ENCODE results near the gene NBAS.

Gene NBAS

DNA sequence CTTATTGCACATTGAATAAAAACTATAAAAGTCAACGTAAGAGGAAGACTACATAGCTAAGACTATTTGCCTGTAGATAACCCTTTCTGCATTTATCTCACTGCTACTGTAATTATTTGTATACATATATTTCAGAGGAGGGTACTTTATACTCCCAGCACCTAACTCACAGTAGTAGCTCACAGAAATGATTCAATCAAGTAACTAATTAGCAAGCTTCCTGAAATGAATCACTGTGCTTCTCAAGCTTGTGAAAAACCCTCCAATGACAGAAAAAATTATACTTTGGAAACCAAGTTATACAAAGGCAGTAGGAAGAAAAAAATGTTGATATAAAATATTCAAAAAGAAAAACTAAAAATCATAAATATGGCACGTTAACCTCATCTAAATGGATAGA is 124.9 kb downstream of the NBAS start:
- DNase-seq (ENCODE audit: low read depth): no peak
- H3K4me3 ChIP-seq (ENCODE audit: low read depth, low read length): no peak overlapping the region
- in situ Hi-C loops (cut with HindIII; ENCODE audit: low sequenced_read_pairs): no loop called here
- TF ChIP-seq, protein P1, sequence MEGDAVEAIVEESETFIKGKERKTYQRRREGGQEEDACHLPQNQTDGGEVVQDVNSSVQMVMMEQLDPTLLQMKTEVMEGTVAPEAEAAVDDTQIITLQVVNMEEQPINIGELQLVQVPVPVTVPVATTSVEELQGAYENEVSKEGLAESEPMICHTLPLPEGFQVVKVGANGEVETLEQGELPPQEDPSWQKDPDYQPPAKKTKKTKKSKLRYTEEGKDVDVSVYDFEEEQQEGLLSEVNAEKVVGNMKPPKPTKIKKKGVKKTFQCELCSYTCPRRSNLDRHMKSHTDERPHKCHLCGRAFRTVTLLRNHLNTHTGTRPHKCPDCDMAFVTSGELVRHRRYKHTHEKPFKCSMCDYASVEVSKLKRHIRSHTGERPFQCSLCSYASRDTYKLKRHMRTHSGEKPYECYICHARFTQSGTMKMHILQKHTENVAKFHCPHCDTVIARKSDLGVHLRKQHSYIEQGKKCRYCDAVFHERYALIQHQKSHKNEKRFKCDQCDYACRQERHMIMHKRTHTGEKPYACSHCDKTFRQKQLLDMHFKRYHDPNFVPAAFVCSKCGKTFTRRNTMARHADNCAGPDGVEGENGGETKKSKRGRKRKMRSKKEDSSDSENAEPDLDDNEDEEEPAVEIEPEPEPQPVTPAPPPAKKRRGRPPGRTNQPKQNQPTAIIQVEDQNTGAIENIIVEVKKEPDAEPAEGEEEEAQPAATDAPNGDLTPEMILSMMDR (IDR thresholded peaks at IDR 0.05; ENCODE audit: low read depth, low read length, missing control alignments): no peak

DNA sequence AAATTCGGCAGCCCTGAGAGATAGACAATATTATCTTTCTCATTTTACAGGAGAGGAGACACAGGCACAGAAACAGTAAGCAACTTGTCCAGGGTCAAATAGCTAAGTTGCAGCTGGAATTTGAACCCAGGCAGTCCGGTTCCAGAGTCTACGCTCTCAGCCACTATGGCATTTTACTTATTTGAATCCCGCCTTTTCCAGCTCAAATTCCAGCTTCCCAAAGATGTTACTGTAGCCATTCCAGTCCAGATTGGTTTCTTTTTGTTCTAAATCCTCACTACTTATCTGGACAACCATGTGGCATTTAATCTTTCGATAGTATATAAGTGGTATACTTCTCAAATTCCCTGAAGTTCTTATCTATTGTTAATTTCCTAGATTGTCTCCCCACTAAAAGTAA is 125.7 kb downstream of the NBAS start:
- TF ChIP-seq, protein P1 (IDR thresholded peaks at IDR 0.05; ENCODE audit: low read depth, low read length, missing control alignments): no peak
- H3K4me3 ChIP-seq (ENCODE audit: low read depth, low read length): no peak overlapping the region
- in situ Hi-C loops (cut with HindIII; ENCODE audit: low sequenced_read_pairs): no loop called here
- DNase-seq (ENCODE audit: low read depth): no peak

DNA sequence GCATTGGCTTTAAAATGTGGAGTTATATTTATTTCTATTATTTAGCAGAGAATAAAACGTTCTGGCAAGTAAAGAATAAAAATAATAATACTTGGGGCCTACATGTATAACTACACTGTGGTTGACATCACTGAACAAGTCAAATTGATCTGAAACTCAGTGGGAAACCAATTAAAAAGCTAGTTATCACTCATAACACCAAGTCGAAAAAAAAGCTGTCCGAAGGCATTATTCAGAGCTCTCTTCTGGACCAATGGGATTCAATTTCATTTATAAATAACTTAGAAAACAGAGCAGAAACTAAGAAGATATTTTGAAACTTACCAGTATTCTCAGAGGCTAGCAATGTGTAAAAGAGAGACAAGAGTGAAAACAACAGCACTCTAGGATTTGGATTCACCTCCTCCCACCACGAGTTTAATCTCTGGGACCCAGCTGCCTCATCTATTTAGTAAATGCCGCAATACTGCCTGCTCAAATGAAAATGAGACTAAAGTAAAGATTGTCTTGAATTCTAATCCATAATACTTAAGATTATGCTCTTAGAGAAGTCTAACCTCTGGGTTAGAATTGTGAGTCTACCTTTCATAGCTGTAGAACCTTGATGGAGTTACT is 128.4 kb downstream of the NBAS start:
- in situ Hi-C loops (cut with HindIII; ENCODE audit: low sequenced_read_pairs): no loop called here

DNA sequence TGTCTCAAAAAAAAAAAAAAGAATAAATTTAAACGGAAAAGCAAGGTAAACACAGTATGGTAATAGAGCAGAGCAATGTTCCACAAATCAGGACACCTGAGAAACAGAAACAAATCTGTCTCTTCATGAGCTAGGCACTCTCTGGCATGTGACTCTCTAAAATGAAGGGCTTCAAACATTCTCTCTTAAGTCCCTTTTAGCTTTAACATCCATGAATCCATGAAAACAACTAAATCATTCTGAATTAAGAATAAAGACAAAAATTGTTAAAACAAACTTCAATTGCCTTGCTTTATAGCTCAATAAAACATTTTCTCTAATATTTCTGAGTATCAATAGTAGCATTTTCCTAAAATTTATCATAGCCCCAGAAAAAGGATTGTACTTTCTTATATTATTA is 132.1 kb downstream of the NBAS start:
- no peak overlapping the region for H3K4me3 ChIP-seq (ENCODE audit: low read depth, low read length)
- DNase-seq (ENCODE audit: low read depth): no peak
- TF ChIP-seq, protein P1 (IDR thresholded peaks at IDR 0.05; ENCODE audit: low read depth, low read length, missing control alignments): no peak
- in situ Hi-C loops (cut with HindIII; ENCODE audit: low sequenced_read_pairs): no loop called here

More for the DNA sequence above, 128.4 kb downstream of the NBAS start:
- H3K4me3 ChIP-seq (ENCODE audit: low read depth, low read length): no peak overlapping the region
- TF ChIP-seq, protein P1 (IDR thresholded peaks at IDR 0.05; ENCODE audit: low read depth, low read length, missing control alignments): no peak
- DNase-seq (ENCODE audit: low read depth): no peak

DNA sequence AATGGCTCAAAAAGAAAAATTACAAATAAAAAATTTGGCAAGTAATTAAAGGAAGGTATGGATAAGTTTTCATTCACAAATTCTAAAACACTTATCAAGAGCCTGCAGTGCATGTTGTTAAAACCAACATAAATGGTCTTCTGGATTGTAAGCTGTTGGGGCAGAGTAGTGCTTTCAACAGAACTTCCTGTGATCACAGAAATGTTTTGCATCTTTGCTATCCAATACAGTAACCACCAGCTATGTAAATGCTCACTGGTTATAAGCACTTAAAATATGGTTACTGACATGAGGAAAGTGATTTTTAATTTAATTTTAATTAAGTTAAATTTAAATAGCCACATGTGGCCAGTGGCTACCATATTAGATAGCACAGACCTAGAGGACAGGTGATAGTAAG is 133.1 kb downstream of the NBAS start:
- TF ChIP-seq, protein P1 (IDR thresholded peaks at IDR 0.05; ENCODE audit: low read depth, low read length, missing control alignments): no peak
- in situ Hi-C loops (cut with HindIII; ENCODE audit: low sequenced_read_pairs): no loop called here
- H3K4me3 ChIP-seq (ENCODE audit: low read depth, low read length): no peak overlapping the region
- no peak for DNase-seq (ENCODE audit: low read depth)

DNA sequence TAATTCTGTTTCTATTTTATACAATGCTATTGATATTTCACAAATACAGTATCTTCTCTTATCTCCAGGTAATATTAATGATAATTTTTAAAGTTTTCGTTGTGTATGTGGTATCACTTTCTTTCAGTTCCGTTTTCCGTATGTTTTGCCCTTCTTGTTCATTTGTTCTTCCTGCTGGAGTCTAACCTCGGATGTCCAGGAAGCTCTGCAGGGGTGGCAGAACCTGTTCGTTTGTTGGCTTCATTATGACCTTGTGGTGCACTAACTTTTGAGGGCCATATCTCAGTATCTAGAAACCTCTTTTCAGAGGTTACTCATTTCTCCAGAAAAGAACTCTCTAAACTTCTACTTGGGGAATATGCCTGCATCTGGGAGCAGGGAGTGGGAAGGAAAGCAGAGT is 134.5 kb downstream of the NBAS start:
- no peak for DNase-seq (ENCODE audit: low read depth)
- in situ Hi-C loops (cut with HindIII; ENCODE audit: low sequenced_read_pairs): no loop called here
- TF ChIP-seq, protein P1 (IDR thresholded peaks at IDR 0.05; ENCODE audit: low read depth, low read length, missing control alignments): no peak
- H3K4me3 ChIP-seq (ENCODE audit: low read depth, low read length): no peak overlapping the region
